HG02852 (cell line): ENCODE measurements around the gene SLC22A4.

ENCODE experiments used
- ATAC-seq: cut with Tn5 transposase; IDR thresholded peaks from one replicate; pipeline ENCODE4 v1.9.1; 2021; ENCODE audit warnings: mild to moderate bottlenecking, moderate library complexity; ENCODE audit not compliant: unreplicated experiment

SLC22A4 gene

GRCh38 chr5:132293992-132294727, at the start of gene SLC22A4:
TSS of gene SLC22A4 (plus strand) at chr5:132294394. CDS start at chr5:132294617, 223 bp downstream.
- peak; percentile 77 for ATAC-seq

GRCh38 chr5:132245593-132245992, 48.6 kb upstream of the SLC22A4 start:
- ATAC-seq: no peak

- ATAC-seq: no peak
Measured at GRCh38 chr5:132246806-132247205, 47.4 kb upstream of the SLC22A4 start.

GRCh38 chr5:132250547-132250946, 43.6 kb upstream of the SLC22A4 start:
- no peak for ATAC-seq

GRCh38 chr5:132251220-132251725, 42.9 kb upstream of the SLC22A4 start:
- ATAC-seq: no peak

GRCh38 chr5:132253008-132253441, 41.2 kb upstream of the SLC22A4 start:
- ATAC-seq: no peak

GRCh38 chr5:132253452-132254320, 40.5 kb upstream of the SLC22A4 start:
- no peak for ATAC-seq

GRCh38 chr5:132254321-132254977, 39.7 kb upstream of the SLC22A4 start:
- no peak for ATAC-seq

- no peak for ATAC-seq
Measured at GRCh38 chr5:132256086-132256782, 38.0 kb upstream of the SLC22A4 start.

GRCh38 chr5:132256783-132257130, 37.4 kb upstream of the SLC22A4 start:
- no peak for ATAC-seq

GRCh38 chr5:132257131-132258101, 36.8 kb upstream of the SLC22A4 start, which contains the start of gene PDLIM4:
TSS of gene PDLIM4 (plus strand) at chr5:132257696. CDS start at chr5:132257735, 39 bp downstream.
- ATAC-seq: no peak

- ATAC-seq: no peak
Measured at GRCh38 chr5:132258102-132259068, 35.8 kb upstream of the SLC22A4 start.

GRCh38 chr5:132259069-132259851, 34.9 kb upstream of the SLC22A4 start:
- ATAC-seq: no peak

- no peak for ATAC-seq
Measured at GRCh38 chr5:132260051-132260450, 34.1 kb upstream of the SLC22A4 start.

GRCh38 chr5:132260714-132261551, 33.3 kb upstream of the SLC22A4 start:
- peak; percentile 49 for ATAC-seq
